Osteocyte (in vitro differentiated cells): Measurements from ENCODE around the gene CAMSAP2. TPM values are rescaled to one million over a fixed set of nuclear protein-coding genes. Genes with fewer than 3 reads are reported as not detected.
A peak's percentile ranks its signal among the peaks of the same experiment; 100 is the strongest.

Experiments used
- DNase-seq: peaks from one replicate; pipeline ENCODE4 v3.0.0; 2021; ENCODE audit warnings: mixed read lengths; ENCODE audit not compliant: unreplicated experiment; ENCODE audit errors: extremely low spot score
- H3K27ac Mint-ChIP-seq: one replicate; pipeline ENCODE4 v1.8.0; 2021; ENCODE audit warnings: mild to moderate bottlenecking, mixed read lengths; ENCODE audit not compliant: unreplicated experiment
- H3K27me3 Mint-ChIP-seq: one replicate; pipeline ENCODE4 v1.8.0; 2021; ENCODE audit warnings: mixed read lengths; ENCODE audit not compliant: unreplicated experiment
- H3K36me3 Mint-ChIP-seq: one replicate; pipeline ENCODE4 v1.8.0; 2021; ENCODE audit warnings: mixed read lengths; ENCODE audit not compliant: unreplicated experiment
- H3K4me1 Mint-ChIP-seq: one replicate; pipeline ENCODE4 v1.8.0; 2021; ENCODE audit warnings: mixed read lengths; ENCODE audit not compliant: unreplicated experiment
- H3K4me3 Mint-ChIP-seq: one replicate; pipeline ENCODE4 v1.8.0; 2021; ENCODE audit warnings: mild to moderate bottlenecking, moderate library complexity, mixed read lengths; ENCODE audit not compliant: unreplicated experiment
- H3K9me3 Mint-ChIP-seq: one replicate; pipeline ENCODE4 v1.8.0; 2021; ENCODE audit warnings: mixed read lengths; ENCODE audit not compliant: unreplicated experiment
- total RNA-seq: library from RNA; stranded (reverse); gene quantifications from 2 replicates; pipeline ENCODE4 v1.2.1, GENCODE V29; 2021
- TF ChIP-seq, protein P1 (sequence below): fragments of 200-600 bp; sonication (generic); IDR thresholded peaks from 2 replicates; pipeline ENCODE4 v1.5.0; 2021; ENCODE audit warnings: antibody characterized with exemption, mild to moderate bottlenecking, moderate library complexity

The CAMSAP2 gene
- total RNA-seq, 1 donor from 2014 or later: 44.7 TPM

DNA sequence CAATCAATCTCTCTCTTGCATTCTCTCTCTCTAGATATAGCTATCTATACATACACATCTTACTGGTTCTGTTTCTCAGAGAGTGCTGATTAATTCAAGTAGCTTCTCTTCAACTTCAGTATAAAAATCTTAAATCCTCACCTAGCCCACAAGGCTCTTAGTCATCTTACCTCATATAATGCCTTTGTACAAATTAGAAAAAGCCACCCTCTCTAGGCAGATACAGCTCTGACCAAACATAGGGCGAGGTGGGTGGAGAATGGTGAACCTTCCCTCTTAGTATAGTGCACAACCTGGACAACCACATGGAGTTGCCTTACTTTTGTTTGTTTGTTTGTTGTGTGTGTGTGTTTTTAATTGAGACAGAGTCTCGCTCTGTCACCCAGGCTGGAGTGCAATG, 150.9 kb downstream of the CAMSAP2 start:
- no peak for DNase-seq
- Mint-ChIP-seq H3K27me3 (peaks cover 2% of the 10 kb centered on the region), H3K4me3 (no peak overlapping the region), H3K4me1 (peaks cover 40% of the 10 kb centered on the region), H3K27ac (no peak overlapping the region), H3K9me3 (no peaks in the 10 kb centered on the region), H3K36me3 (no peaks in the 10 kb centered on the region)
- TF ChIP-seq, protein P1, sequence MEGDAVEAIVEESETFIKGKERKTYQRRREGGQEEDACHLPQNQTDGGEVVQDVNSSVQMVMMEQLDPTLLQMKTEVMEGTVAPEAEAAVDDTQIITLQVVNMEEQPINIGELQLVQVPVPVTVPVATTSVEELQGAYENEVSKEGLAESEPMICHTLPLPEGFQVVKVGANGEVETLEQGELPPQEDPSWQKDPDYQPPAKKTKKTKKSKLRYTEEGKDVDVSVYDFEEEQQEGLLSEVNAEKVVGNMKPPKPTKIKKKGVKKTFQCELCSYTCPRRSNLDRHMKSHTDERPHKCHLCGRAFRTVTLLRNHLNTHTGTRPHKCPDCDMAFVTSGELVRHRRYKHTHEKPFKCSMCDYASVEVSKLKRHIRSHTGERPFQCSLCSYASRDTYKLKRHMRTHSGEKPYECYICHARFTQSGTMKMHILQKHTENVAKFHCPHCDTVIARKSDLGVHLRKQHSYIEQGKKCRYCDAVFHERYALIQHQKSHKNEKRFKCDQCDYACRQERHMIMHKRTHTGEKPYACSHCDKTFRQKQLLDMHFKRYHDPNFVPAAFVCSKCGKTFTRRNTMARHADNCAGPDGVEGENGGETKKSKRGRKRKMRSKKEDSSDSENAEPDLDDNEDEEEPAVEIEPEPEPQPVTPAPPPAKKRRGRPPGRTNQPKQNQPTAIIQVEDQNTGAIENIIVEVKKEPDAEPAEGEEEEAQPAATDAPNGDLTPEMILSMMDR: no peak

DNA sequence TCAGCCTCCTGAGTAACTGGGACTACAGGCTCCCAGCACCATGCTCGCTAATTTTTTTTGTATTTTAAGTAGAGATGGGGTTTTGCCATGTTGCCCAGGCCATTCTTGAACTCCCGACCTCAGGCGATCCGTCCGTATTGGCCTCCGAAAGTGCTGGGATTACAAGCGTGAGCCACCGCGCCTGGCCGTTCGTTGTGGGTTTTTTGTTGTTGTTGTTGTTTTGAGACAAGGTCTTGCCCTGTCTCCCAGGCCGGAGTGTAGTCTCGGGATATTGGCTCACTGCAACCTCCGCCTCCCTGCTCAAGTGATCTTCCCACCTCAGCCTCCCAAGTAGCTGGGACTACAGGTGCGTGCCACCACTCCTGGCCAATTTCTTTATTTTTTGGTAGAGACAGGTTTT, 151.3 kb downstream of the CAMSAP2 start:
- H3K36me3 Mint-ChIP-seq: no peaks in the 10 kb centered on the region
- no peaks in the 10 kb centered on the region for H3K9me3 Mint-ChIP-seq
- DNase-seq: no peak
- H3K27me3 Mint-ChIP-seq: peaks cover 2% of the 10 kb centered on the region
- H3K4me3 Mint-ChIP-seq: peak overlapping the region; percentile 78
- TF ChIP-seq, protein P1: no peak
- peaks cover 40% of the 10 kb centered on the region for H3K4me1 Mint-ChIP-seq
- no peak overlapping the region for H3K27ac Mint-ChIP-seq

DNA sequence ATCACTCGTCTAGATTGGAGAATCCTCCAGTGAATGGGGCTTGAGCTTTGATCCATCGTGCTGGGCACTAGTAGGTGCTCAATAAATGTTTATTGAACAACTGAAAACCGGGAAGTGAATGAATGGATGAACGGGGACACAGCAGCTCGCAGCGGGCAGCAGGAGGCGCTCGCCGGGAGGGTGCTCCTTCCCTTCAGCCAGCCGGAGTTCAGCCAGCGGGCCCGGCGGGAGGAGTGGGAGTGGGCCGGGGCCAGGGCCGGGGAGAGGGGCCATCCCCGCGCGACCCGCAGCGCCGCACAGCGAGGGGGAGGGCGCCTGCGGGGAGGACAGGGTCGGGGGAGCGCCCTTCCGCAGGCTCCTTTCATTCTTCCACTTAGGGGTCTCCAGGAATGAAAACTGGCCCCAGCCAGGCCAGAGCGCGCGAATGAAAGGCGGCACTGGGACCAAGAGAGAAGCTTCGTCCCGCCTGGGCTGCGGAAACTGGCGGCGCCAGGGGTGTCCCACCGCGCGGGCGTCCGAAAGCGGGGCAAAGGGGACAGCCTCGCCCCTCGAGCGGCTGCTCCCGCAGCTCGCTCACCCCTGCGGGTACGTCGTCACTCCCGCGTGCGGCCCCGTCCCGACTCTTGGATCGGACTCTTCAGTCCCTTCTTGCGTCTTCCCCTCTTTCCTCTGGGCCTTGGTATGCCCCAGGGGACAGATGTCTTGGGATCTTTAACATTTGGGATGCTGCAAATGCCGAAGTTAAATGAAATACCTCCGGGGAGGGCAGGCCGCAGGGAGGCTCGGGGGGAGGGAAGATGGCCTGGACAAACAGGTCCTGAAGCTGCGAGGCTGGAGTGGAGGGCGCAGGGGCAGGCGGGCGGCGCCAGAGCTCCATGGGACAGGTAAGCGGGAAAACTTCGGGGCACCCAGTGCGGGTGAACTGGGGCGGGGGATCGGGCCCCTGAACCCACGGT, 152.4 kb downstream of the CAMSAP2 start:
- peaks cover 40% of the 10 kb centered on the region for H3K4me1 Mint-ChIP-seq
- H3K36me3 Mint-ChIP-seq: no peaks in the 10 kb centered on the region
- TF ChIP-seq, protein P1: peak; percentile 70
- H3K27me3 Mint-ChIP-seq: peaks cover 2% of the 10 kb centered on the region
- peak overlapping the region; percentile 78 for H3K4me3 Mint-ChIP-seq
- no peak overlapping the region for H3K27ac Mint-ChIP-seq
- no peak for DNase-seq
- H3K9me3 Mint-ChIP-seq: no peaks in the 10 kb centered on the region

DNA sequence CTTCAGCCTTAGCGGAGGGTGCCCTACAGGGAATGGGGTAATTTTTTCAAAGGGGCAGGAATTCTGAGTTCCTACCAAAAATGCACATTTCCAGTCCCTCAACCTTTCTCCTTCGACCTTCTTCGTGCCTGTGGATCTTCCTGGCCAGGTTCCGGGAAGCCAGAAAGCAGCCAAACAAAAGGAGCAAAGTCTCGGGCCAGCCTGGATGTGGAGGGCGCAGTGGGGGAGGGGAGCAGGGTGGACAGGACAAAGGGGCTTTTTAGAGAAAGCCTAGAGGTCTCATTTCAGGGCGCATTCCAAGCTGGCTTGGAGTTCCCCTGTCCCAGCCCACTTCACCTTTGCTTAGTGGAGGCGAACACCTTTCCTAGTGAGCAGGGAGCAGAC, 153.1 kb downstream of the CAMSAP2 start:
- TF ChIP-seq, protein P1: no peak
- Mint-ChIP-seq H3K4me1 (peaks cover 46% of the 10 kb centered on the region), H3K36me3 (no peaks in the 10 kb centered on the region), H3K27ac (peak overlapping the region; percentile 58), H3K27me3 (peaks cover 2% of the 10 kb centered on the region), H3K4me3 (peak overlapping the region; percentile 78), H3K9me3 (no peaks in the 10 kb centered on the region)
- no peak for DNase-seq

DNA sequence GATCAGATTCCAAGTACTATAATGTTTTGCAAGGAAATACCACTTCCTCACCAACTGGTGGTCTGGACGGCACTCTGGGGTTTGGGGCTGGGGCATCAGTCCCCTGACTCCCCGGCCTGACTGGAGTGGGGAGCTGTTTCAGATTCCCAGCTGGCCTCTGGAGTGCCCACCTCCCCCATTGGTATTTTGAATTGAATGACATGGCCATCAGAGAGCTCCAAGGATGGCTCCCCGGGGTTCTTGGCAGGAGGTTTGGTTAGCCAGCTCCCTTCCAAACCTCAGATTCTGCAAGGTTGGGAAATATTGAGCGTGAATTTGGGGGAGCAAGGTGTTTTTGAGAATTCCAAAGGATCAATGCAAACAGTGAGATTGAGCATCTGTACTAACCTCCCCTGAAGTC, 153.9 kb downstream of the CAMSAP2 start:
- TF ChIP-seq, protein P1: no peak
- Mint-ChIP-seq H3K36me3 (no peaks in the 10 kb centered on the region), H3K9me3 (no peaks in the 10 kb centered on the region), H3K27ac (no peak overlapping the region), H3K4me1 (peaks cover 41% of the 10 kb centered on the region), H3K27me3 (peaks cover 2% of the 10 kb centered on the region), H3K4me3 (peak overlapping the region; percentile 78)
- DNase-seq: no peak
